IMR-90 (cell line): ENCODE measurements around the gene CHDH. TPM values are rescaled to one million over a fixed set of nuclear protein-coding genes. Genes with fewer than 3 reads are reported as not detected.

Source experiments
- ATAC-seq: fragments of 200-7000 bp; cut with Tn5 transposase; 2 replicates; pipeline ENCODE4 v1.9.1; 2020; ENCODE audit warnings: low read depth, mild to moderate bottlenecking, moderate library complexity
- BruUV-seq: library from RNA; stranded (reverse); fragments of 400-500 nt; replicated peaks from 2 replicates; lab custom pipeline; 2021; lab: Mats Ljungman, UMichigan
- CTCF ChIA-PET: fragments of 300-600 bp; formaldehyde crosslinking; extraction: SDS; loops from one replicate; lab custom pipeline; 2021; ENCODE audit warnings: antibody characterized with exemption; lab: Yijun Ruan, JAX
- POLR2A ChIA-PET: fragments of 300-600 bp; sonication (Branson Sonifier 250); formaldehyde crosslinking; loops from one replicate; lab custom pipeline; 2022; ENCODE audit warnings: antibody characterized with exemption; ENCODE audit not compliant: unreplicated experiment; lab: Charles Lee
- DNase-seq: peaks from one replicate; pipeline ENCODE4 v3.0.0; 2013
- H2AFZ ChIP-seq: replicated peaks from 2 replicates; pipeline ENCODE3; 2013; ENCODE audit warnings: low read length, mild to moderate bottlenecking; ENCODE audit not compliant: poor library complexity
- H2AK5ac ChIP-seq: 2 replicates; pipeline ENCODE4 v1.6.1; 2013; ENCODE audit warnings: low read depth, low read length, inconsistent platforms
- H2AK9ac ChIP-seq: replicated peaks from 2 replicates; pipeline ENCODE3; 2013; ENCODE audit warnings: mild to moderate bottlenecking, low read depth, low read length, moderate library complexity; ENCODE audit not compliant: poor library complexity
- H2BK120ac ChIP-seq: 2 replicates; pipeline ENCODE4 v1.6.1; 2013; ENCODE audit warnings: low read depth, low read length, inconsistent platforms
- H2BK15ac ChIP-seq: 3 replicates; pipeline ENCODE4 v1.6.1; 2013; ENCODE audit warnings: low read depth, low read length, inconsistent platforms
- H2BK20ac ChIP-seq: 2 replicates; pipeline ENCODE4 v1.6.1; 2013; ENCODE audit warnings: low read depth, mild to moderate bottlenecking, inconsistent platforms, low read length, moderate library complexity
- H2BK5ac ChIP-seq: 2 replicates; pipeline ENCODE4 v1.6.1; 2013; ENCODE audit warnings: mild to moderate bottlenecking, low read depth, low read length, inconsistent platforms; ENCODE audit not compliant: poor library complexity, severe bottlenecking
- H3K14ac ChIP-seq: replicated peaks from 2 replicates; pipeline ENCODE4 v1.6.1; 2013; ENCODE audit warnings: low read depth, low read length, inconsistent platforms
- H3K18ac ChIP-seq: 2 replicates; pipeline ENCODE4 v1.6.1; 2013; ENCODE audit warnings: low read depth, low read length, control low read depth
- H3K23ac ChIP-seq: 2 replicates; pipeline ENCODE4 v1.6.1; 2013; ENCODE audit warnings: low read depth, low read length, inconsistent platforms
- H3K27ac ChIP-seq: 2 replicates; pipeline ENCODE4 v1.5.1; 2013; ENCODE audit warnings: mild to moderate bottlenecking, control low read depth, low read length; ENCODE audit not compliant: insufficient read depth
- H3K27me3 ChIP-seq: 2 replicates; pipeline ENCODE4 v1.6.1; 2013; ENCODE audit warnings: low read length; ENCODE audit not compliant: control insufficient read depth, insufficient read depth
- H3K36me3 ChIP-seq: 2 replicates; pipeline ENCODE4 v1.6.1; 2013; ENCODE audit warnings: low read length, mixed read lengths; ENCODE audit not compliant: control insufficient read depth, insufficient read depth
- H3K4ac ChIP-seq: 2 replicates; pipeline ENCODE4 v1.6.1; 2013; ENCODE audit warnings: low read depth, low read length, inconsistent platforms
- H3K4me1 ChIP-seq: 2 replicates; pipeline ENCODE4 v1.6.1; 2013; ENCODE audit warnings: low read length, mixed read lengths; ENCODE audit not compliant: control insufficient read depth, insufficient read depth
- H3K4me2 ChIP-seq: 2 replicates; pipeline ENCODE4 v1.6.1; 2013; ENCODE audit warnings: low read depth, mild to moderate bottlenecking, control low read depth, low read length, moderate library complexity
- H3K4me3 ChIP-seq: 2 replicates; pipeline ENCODE4 v1.5.1; 2013; ENCODE audit warnings: low read depth, mild to moderate bottlenecking, control low read depth, low read length, moderate library complexity; ENCODE audit not compliant: insufficient read depth
- H3K56ac ChIP-seq: 2 replicates; pipeline ENCODE4 v1.6.1; 2013; ENCODE audit warnings: low read length, inconsistent platforms; ENCODE audit not compliant: insufficient read depth; ENCODE audit errors: extremely low read depth
- H3K79me1 ChIP-seq, 2 experiments: 2 replicates each; pipeline ENCODE4 v1.6.1; 2013; ENCODE audit warnings: low read length in 2 of 2, inconsistent platforms in 1 of 2, low read depth in 1 of 2
- H3K9ac ChIP-seq: 2 replicates; pipeline ENCODE4 v1.6.1; 2013; ENCODE audit warnings: low read depth, low read length, control low read depth
- H3K9me1 ChIP-seq: 2 replicates; pipeline ENCODE4 v1.6.1; 2013; ENCODE audit warnings: low read length, inconsistent platforms; ENCODE audit not compliant: insufficient read depth
- H3K9me3 ChIP-seq: 2 replicates; pipeline ENCODE4 v1.6.1; 2013; ENCODE audit warnings: low read length; ENCODE audit not compliant: control insufficient read depth, insufficient read depth
- H4K20me1 ChIP-seq: 2 replicates; pipeline ENCODE4 v1.6.1; 2013; ENCODE audit warnings: low read length, inconsistent platforms; ENCODE audit not compliant: insufficient read depth
- H4K5ac ChIP-seq: 2 replicates; pipeline ENCODE4 v1.6.1; 2013; ENCODE audit warnings: mild to moderate bottlenecking, low read depth, low read length, control low read depth
- H4K8ac ChIP-seq, 2 experiments: 2 replicates each; pipeline ENCODE4 v1.6.1; 2013; ENCODE audit warnings: low read depth in 2 of 2, low read length in 2 of 2, control low read depth in 1 of 2, inconsistent platforms in 1 of 2
- H4K91ac ChIP-seq: 2 replicates; pipeline ENCODE4 v1.6.1; 2013; ENCODE audit warnings: low read depth, low read length, inconsistent platforms; ENCODE audit not compliant: insufficient read depth
- BHLHE40 ChIP-seq: fragments of 150-350 bp; IDR thresholded peaks from 2 replicates; pipeline ENCODE4 v1.6.1; 2016; ENCODE audit warnings: mild to moderate bottlenecking, low read depth, low read length
- CEBPB ChIP-seq: IDR thresholded peaks from 2 replicates; pipeline ENCODE4 v1.6.1; 2012; ENCODE audit warnings: low read depth, low read length, improper control_type of control experiment
- MXI1 ChIP-seq: IDR thresholded peaks from 2 replicates; pipeline ENCODE4 v1.6.1; 2012; ENCODE audit warnings: low read depth, mild to moderate bottlenecking, low read length, moderate library complexity, borderline replicate concordance
- RFX5 ChIP-seq: IDR thresholded peaks from 2 replicates; pipeline ENCODE4 v1.8.0; 2012; ENCODE audit warnings: low read depth, mild to moderate bottlenecking, low read length, moderate library complexity
- WGBS, 2 experiments: methylation state at CpG; one replicate each; pipeline versions ENCODE4 v1.1.5 to v1.1.7; 2013; ENCODE audit warnings: missing lambda C conversion rate in 2 of 2; ENCODE audit not compliant: insufficient read length in 1 of 2; ENCODE audit errors: extremely low coverage in 2 of 2; 5-methylcytosine and 5-hydroxymethylcytosine counted together
- dilution Hi-C: fragments of 300-500 bp; cut with HindIII; formaldehyde crosslinking; loops from one replicate; pipeline ENCODE4 v1.14.3; 2018; ENCODE audit warnings: low sequenced_read_pairs; ENCODE audit not compliant: unreplicated experiment
- in situ Hi-C: fragments of 300-500 bp; cut with MboI; formaldehyde crosslinking; loops from 3 replicates; pipeline ENCODE4 v1.14.3; 2019; ENCODE audit warnings: low sequenced_read_pairs, inconsistent platforms, mixed read lengths
- intact Hi-C: fragments of 100-400 bp; cut with micrococcal nuclease; formaldehyde crosslinking; loops from 2 replicates; pipeline ENCODE4 v1.10.0; 2022
- polyA plus RNA-seq, 3 experiments: library from polyadenylated mRNA; depleted of rRNA; stranded (reverse); fragments of >200 nt; gene quantifications; 2 replicates each; pipeline ENCODE4 v1.2.3, GENCODE V29; 2012; ENCODE audit warnings: low replicate concordance in 1 of 3
- total RNA-seq: library from RNA; depleted of rRNA; stranded (reverse); fragments of >200 nt; gene quantifications from 2 replicates; pipeline ENCODE4 v1.2.3, GENCODE V29; 2012
- TF ChIP-seq, protein P1 (sequence below): fragments of 150-350 bp; IDR thresholded peaks from 2 replicates; pipeline ENCODE4 v1.6.1; 2017; ENCODE audit warnings: mild to moderate bottlenecking, antibody characterized with exemption, low read length, low read depth
- TF ChIP-seq, protein P2 (sequence below): fragments of 150-350 bp; IDR thresholded peaks from 2 replicates; pipeline ENCODE4 v1.6.1; 2016; ENCODE audit warnings: low read depth, mild to moderate bottlenecking, low read length, moderate library complexity, borderline replicate concordance

The CHDH gene
- total and polyA plus RNA-seq, 2 of the 4 experiments (the other 2 are of a cell fraction), result under 0.01 to 0.19 TPM

DNA sequence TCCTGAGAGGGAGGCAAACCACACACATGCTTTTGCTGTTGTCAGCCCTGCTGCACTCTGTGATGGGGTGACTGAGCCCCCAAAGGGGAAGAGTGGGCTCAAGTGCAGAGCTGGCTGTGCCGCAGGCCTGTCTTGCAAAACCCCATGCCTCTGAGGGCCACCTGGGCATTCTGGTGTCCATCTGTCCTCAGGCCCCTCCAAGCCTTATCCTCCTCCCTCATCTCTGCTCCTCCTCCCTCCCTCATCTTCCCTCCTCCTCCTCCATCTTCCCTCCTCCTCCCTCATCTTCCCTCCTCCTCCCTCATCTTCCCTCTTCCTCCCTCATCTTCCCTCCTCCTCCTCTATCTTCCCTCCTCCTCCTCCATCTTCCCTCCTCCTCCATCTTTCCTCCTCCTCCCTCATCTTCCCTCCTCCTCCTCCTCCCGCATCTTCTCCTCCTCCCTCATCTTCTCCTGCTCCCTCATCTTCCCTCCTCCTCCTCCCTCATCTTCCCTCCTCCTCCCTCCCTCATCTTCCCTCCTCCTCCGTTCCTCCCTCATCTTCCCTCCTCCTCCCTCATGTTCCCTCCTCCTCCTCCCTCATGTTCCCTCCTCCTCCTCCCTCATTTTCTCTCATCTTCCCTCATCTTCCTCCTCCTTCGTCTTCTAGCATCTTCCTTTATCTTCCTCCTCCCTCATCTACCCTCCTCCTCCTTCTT, 40.6 kb downstream of the CHDH start:
- Histone ChIP-seq H2AFZ (peak overlapping the region; percentile 94), H3K4me2 (no peak overlapping the region)

More for the DNA sequence above, 40.6 kb downstream of the CHDH start:
- Histone ChIP-seq H3K18ac (peak overlapping the region; percentile 54), H4K91ac (peak overlapping the region; percentile 81), H3K79me1 (no peaks in the 10 kb centered on the region), H4K20me1 (no peaks in the 10 kb centered on the region), H2BK120ac (peak overlapping the region; percentile 93), H2AK9ac (peak overlapping the region; percentile 91), H2AK5ac (peak overlapping the region; percentile 89), H3K4me1 (peaks cover 14% of the 10 kb centered on the region), H3K14ac (peak overlapping the region; percentile 55), H3K9me3 (no peaks in the 10 kb centered on the region), H3K9ac (no peak overlapping the region), H2BK15ac (peak overlapping the region; percentile 90; the same call in 2 of the 3 replicates), H3K4ac (peak overlapping the region; percentile 85), H3K9me1 (peaks cover 20% of the 10 kb centered on the region), H3K4me3 (no peak overlapping the region), H3K27ac (peak overlapping the region; percentile 4; the same call in 1 of the 2 replicates), H2BK5ac (peak overlapping the region; percentile 73), H3K27me3 (no peaks in the 10 kb centered on the region), H4K5ac (no peak overlapping the region; the same call in 1 of the 2 replicates), H3K36me3 (no peaks in the 10 kb centered on the region), H3K56ac (no peak overlapping the region), H2BK20ac (peak overlapping the region; percentile 64), H4K8ac (peak overlapping the region; percentile 15 to 88; a peak in 3 of 4 replicates), H3K23ac (0 out of 2 replicates have a peak overlapping the region, but pooled peaks have one; percentile 13)
- TF ChIP-seq MXI1 (no peak), CEBPB (no peak), RFX5 (no peak), BHLHE40 (no peak)
- TF ChIP-seq, protein P1, sequence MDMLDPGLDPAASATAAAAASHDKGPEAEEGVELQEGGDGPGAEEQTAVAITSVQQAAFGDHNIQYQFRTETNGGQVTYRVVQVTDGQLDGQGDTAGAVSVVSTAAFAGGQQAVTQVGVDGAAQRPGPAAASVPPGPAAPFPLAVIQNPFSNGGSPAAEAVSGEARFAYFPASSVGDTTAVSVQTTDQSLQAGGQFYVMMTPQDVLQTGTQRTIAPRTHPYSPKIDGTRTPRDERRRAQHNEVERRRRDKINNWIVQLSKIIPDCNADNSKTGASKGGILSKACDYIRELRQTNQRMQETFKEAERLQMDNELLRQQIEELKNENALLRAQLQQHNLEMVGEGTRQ, result no peak
- TF ChIP-seq, protein P2, sequence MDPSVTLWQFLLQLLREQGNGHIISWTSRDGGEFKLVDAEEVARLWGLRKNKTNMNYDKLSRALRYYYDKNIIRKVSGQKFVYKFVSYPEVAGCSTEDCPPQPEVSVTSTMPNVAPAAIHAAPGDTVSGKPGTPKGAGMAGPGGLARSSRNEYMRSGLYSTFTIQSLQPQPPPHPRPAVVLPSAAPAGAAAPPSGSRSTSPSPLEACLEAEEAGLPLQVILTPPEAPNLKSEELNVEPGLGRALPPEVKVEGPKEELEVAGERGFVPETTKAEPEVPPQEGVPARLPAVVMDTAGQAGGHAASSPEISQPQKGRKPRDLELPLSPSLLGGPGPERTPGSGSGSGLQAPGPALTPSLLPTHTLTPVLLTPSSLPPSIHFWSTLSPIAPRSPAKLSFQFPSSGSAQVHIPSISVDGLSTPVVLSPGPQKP, result no peak
- POLR2A ChIA-PET, result no interaction called here
- CTCF ChIA-PET, result no interaction called here
- ATAC-seq, result no peak
- dilution Hi-C loops (no loop called here), in situ Hi-C loops (no loop called here), intact Hi-C loops (no loop called here)
- BruUV-seq, result no TSS peak
- WGBS, 2 experiments, result 85 to 88% methylated on average over 2 to 3 of the region's 4 CpGs
- DNase-seq, result no peak
